ENCODE measurements around the gene PER2.
A peak's percentile ranks its signal among the peaks of the same experiment; 100 is the strongest.

Gene PER2

DNA sequence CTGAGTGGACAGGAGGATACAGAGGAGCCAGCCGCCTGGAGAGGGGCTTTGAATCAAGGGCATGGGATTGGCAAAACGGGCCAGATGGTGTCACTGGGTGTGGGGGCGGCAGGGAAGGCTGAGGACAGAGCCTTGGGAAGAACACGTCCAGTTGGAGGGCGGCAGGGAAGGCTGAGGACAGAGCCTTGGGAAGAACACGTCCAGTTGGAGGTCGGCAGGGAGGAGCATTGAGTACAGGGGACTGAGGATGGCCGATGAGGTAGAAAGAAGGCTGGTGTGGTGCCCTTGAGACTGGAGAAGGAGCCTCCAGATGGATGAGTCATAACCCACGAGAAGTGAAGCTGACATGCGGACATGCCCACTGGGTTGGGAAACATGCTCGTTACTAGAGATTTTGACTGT, 53.1 kb downstream of the PER2 start:
- Histone ChIP-seq H3K9ac (ENCODE audit: low read length) (no peak overlapping the region), H3K36me3 (ENCODE audit: control insufficient read depth, insufficient read depth, low read length) (no peaks in the 10 kb centered on the region), H3K4me3 (ENCODE audit: low read length) (no peak overlapping the region), H3K4me1 (ENCODE audit: control insufficient read depth, insufficient read depth, low read length) (peaks cover 4% of the 10 kb centered on the region), H3K27me3 (ENCODE audit: control insufficient read depth, insufficient read depth, low read length) (no peaks in the 10 kb centered on the region), H3K27ac (ENCODE audit: low read depth, low read length) (no peak overlapping the region)

DNA sequence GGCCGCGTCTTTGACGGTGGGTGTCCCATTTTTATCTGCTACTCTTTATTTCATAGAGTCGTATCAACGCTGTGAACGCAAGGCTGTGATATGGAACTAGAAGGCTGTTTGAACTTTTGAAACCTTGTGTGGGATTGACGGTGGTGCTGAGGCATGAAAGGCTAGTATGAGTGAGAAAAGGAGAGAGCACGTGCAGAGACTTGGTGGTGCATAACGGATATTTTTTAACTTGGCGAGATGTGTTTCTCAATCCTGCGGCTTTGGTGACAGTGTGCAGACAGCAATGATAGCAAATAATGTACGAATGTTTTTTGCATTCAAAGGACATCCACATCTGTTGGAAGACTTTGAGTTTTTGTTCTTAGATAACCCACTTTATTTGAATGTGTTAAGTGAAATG, 54.8 kb downstream of the PER2 start:
- H3K4me1 ChIP-seq (ENCODE audit: control insufficient read depth, insufficient read depth, low read length) = peaks cover 10% of the 10 kb centered on the region
- H3K4me3 ChIP-seq (ENCODE audit: low read length) = no peak overlapping the region
- H3K36me3 ChIP-seq (ENCODE audit: control insufficient read depth, insufficient read depth, low read length) = no peaks in the 10 kb centered on the region
- H3K27ac ChIP-seq (ENCODE audit: low read depth, low read length) = no peak overlapping the region
- H3K27me3 ChIP-seq (ENCODE audit: control insufficient read depth, insufficient read depth, low read length) = no peaks in the 10 kb centered on the region
- H3K9ac ChIP-seq (ENCODE audit: low read length) = no peak overlapping the region

DNA sequence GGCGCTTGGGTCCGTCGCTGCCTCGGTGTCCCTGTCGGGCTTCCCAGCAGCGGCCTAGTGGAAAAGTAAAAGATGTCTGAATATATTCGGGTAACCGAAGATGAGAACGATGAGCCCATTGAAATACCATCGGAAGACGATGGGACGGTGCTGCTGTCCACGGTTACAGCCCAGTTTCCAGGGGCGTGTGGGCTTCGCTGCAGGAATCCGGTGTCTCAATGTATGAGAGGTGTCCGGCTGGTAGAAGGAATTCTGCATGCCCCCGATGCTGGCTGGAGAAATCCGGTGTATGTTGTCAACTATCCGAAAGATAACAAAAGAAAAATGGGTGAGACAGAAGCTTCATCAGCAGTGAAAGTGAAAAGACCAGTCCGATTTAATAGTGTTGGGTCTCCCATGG, 56.6 kb downstream of the PER2 start:
- Histone ChIP-seq H3K4me3 (ENCODE audit: low read length) (peak overlapping the region; percentile 62), H3K4me1 (ENCODE audit: control insufficient read depth, insufficient read depth, low read length) (peaks cover 16% of the 10 kb centered on the region), H3K27ac (ENCODE audit: low read depth, low read length) (no peak overlapping the region), H3K36me3 (ENCODE audit: control insufficient read depth, insufficient read depth, low read length) (no peaks in the 10 kb centered on the region), H3K9ac (ENCODE audit: low read length) (no peak overlapping the region), H3K27me3 (ENCODE audit: control insufficient read depth, insufficient read depth, low read length) (no peaks in the 10 kb centered on the region)

DNA sequence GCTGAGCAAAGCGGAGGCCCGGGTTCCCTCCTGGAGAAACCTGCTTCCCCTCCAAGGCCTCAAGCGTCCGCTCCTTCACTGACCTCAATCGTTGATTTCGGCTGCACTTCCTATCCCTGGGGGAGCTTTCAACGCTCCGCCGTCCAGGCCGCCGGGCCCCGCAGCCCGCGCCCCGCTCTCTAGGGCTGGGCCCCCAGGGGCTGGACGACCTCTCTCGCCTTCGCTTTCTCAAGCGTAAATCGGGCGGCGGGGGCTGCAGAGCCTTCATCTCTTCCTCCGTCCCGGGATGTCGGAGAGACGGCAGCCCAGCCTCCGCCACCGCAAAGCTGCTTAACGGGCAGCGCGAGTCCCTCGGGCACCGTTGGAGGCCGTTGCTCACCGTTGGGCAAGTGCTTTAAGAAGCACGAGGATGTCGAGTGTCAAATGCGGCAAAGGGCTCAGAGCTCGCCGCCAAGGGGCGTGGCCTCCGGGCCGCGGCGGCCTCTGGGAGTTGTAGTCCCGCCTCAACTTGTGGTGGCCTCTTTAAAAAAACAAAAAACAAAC, 57.1 kb downstream of the PER2 start:
- Histone ChIP-seq H3K9ac (ENCODE audit: low read length) (peak overlapping the region; percentile 10), H3K4me3 (ENCODE audit: low read length) (peak overlapping the region; percentile 62), H3K27me3 (ENCODE audit: control insufficient read depth, insufficient read depth, low read length) (no peaks in the 10 kb centered on the region), H3K36me3 (ENCODE audit: control insufficient read depth, insufficient read depth, low read length) (no peaks in the 10 kb centered on the region), H3K27ac (ENCODE audit: low read depth, low read length) (peak overlapping the region; percentile 10), H3K4me1 (ENCODE audit: control insufficient read depth, insufficient read depth, low read length) (peaks cover 16% of the 10 kb centered on the region)

DNA sequence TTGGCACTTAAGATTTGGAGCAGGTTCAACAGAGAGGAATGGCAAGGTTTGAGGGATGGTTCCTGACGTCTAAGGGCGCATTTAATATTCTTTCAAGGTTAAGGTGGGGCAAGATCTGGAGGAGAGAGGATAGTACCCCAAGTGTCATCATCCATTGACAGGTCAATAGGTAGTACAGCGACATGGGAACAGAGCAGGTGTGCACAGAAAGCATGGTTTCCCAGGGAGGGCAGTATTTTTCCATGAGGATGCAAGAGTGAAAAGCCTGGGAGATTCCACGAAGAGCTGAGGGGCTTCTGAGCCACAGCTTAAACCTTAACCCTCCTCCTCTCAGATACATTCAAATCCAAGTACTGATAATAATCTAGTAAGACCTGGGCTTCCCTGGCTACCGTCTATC, 57.7 kb downstream of the PER2 start:
- no peaks in the 10 kb centered on the region for H3K36me3 ChIP-seq (ENCODE audit: control insufficient read depth, insufficient read depth, low read length)
- H3K27ac ChIP-seq (ENCODE audit: low read depth, low read length) = peak overlapping the region; percentile 40
- H3K9ac ChIP-seq (ENCODE audit: low read length) = no peak overlapping the region
- H3K4me1 ChIP-seq (ENCODE audit: control insufficient read depth, insufficient read depth, low read length) = peaks cover 20% of the 10 kb centered on the region
- H3K27me3 ChIP-seq (ENCODE audit: control insufficient read depth, insufficient read depth, low read length) = no peaks in the 10 kb centered on the region
- peak overlapping the region; percentile 34 for H3K4me3 ChIP-seq (ENCODE audit: low read length)

DNA sequence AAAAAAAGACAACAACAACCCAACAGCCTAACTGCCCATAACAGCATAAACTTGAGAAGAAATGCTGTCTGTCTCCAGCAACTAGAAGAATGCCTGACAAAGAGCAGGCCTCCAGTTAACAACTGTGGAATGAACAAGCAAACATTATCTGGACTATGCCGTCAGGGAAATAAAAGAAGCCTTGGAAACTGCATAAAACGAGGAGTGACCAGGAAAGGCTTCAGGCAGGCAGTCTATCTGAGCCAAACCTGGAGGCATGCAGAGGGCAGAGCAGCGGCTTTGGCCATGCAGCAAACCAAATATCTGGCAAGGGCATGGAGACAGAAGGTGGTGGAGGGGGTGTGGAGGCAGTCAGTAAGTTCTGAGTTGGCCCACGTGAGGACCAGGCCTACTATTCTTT, 59.7 kb downstream of the PER2 start:
- no peak overlapping the region for H3K4me3 ChIP-seq (ENCODE audit: low read length)
- H3K9ac ChIP-seq (ENCODE audit: low read length) = no peak overlapping the region
- peak overlapping the region; percentile 79 for H3K27ac ChIP-seq (ENCODE audit: low read depth, low read length)
- H3K36me3 ChIP-seq (ENCODE audit: control insufficient read depth, insufficient read depth, low read length) = no peaks in the 10 kb centered on the region
- no peaks in the 10 kb centered on the region for H3K27me3 ChIP-seq (ENCODE audit: control insufficient read depth, insufficient read depth, low read length)
- peaks cover 24% of the 10 kb centered on the region for H3K4me1 ChIP-seq (ENCODE audit: control insufficient read depth, insufficient read depth, low read length)

DNA sequence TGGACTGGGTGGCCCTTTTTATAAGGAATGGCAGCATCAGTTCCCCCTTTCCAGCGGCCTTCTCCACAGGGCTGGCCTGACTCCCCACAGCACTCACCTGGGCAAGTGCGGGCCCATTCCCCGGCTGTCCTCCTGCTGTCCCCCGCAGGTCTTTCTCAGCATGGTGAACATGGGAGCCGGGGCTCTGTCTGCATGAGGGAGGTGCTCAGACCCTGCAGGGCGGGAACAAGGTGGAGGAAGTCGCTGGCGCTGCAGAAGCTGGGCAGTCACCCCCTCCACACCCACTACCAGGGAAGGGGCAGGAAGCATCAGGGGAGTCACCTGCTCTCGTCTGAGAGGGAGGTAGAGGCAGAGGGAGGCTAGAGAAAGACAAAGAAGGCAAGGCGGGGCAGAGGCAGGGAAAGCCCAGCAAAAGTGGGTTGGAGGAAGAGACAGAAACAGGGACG, 60.8 kb downstream of the PER2 start:
- Histone ChIP-seq H3K4me3 (ENCODE audit: low read length) (no peak overlapping the region), H3K9ac (ENCODE audit: low read length) (no peak overlapping the region), H3K4me1 (ENCODE audit: control insufficient read depth, insufficient read depth, low read length) (peaks cover 24% of the 10 kb centered on the region), H3K27ac (ENCODE audit: low read depth, low read length) (peak overlapping the region; percentile 27), H3K36me3 (ENCODE audit: control insufficient read depth, insufficient read depth, low read length) (no peaks in the 10 kb centered on the region), H3K27me3 (ENCODE audit: control insufficient read depth, insufficient read depth, low read length) (no peaks in the 10 kb centered on the region)

DNA sequence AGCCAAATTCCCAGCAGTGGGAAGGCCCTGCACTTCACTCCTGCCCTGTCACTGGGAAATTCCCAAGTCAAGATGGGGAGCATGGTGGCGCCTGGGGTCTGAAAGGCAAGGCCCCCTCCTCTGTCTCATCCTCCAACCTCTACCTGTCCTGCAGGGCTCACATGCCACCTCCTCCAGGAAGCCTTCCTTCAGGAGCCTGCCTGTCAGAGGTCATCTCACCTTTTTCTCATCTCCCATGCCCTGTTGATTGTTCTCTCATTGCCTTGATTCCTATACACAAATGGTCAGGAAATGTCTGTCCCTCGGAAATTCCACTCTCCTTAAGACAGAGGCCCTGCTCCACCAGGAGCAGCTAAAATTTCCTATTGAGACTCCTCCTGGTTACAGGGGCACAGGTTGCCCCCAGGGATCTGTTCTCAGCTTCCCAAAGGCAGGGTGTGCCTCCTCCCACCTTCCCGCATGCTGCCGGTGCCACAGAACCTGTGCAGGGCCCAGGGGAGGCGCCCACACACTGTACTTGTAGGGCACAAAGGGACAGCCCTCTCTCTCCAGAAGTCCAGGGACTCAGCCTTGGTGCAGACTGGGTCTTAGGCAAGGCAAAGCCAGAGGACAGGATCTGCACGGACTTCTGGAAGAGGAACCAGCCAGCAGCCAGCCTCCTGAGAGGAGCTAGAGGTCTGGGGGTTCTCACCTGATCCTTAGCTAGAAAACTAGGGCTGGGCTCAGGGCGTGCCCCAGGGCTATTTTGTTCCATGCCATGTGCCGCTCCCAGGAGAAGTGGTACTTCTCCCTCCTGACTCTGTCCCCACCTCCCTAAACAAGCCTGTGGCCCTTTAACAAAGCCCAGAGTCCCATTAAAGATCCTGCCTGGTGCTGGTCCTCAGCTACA, 61.5 kb downstream of the PER2 start:
- Histone ChIP-seq H3K27me3 (ENCODE audit: control insufficient read depth, insufficient read depth, low read length) (no peaks in the 10 kb centered on the region), H3K9ac (ENCODE audit: low read length) (no peak overlapping the region), H3K27ac (ENCODE audit: low read depth, low read length) (peak overlapping the region; percentile 48), H3K36me3 (ENCODE audit: control insufficient read depth, insufficient read depth, low read length) (no peaks in the 10 kb centered on the region), H3K4me3 (ENCODE audit: low read length) (no peak overlapping the region), H3K4me1 (ENCODE audit: control insufficient read depth, insufficient read depth, low read length) (peaks cover 23% of the 10 kb centered on the region)

DNA sequence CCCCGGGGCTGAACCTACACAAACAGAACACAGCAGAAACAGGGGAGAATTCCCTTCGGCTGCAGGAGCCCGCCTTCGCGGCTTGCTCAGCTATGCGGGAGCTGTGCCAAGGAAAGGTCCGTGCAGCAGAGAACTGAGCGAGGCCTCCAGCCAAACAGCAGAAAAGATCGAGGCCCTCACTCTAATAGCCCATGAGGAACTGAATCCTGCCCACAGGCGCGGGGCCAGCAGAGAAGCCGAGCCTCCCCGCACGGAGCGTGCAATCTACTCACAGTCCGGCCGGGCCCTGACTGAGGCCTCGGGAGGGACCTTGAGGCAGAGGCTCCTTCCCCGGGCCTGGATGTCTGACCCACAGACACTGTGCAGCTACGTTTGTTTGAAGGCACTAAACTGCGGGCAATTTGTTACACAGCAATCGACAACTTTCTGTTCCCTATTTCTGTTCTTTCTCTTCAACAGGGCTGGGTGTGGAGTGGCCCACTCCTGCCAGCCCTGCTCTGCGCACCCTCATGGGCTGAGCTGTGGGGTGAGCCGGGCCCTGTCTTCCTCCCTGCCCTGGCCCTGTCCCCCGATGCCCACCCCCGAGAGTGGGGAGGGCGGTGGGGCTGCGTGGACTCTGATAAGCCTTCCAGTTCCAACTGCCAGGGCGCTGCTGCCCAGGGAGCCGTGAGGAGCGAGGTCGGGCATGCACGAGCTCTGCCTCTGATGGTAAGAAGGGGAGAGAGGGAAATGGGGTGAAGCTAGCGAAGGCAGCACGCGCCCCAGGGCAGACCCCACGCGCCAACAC, 62.3 kb downstream of the PER2 start:
- H3K36me3 ChIP-seq (ENCODE audit: control insufficient read depth, insufficient read depth, low read length) = no peaks in the 10 kb centered on the region
- peak overlapping the region; percentile 48 for H3K27ac ChIP-seq (ENCODE audit: low read depth, low read length)
- no peaks in the 10 kb centered on the region for H3K27me3 ChIP-seq (ENCODE audit: control insufficient read depth, insufficient read depth, low read length)
- peaks cover 20% of the 10 kb centered on the region for H3K4me1 ChIP-seq (ENCODE audit: control insufficient read depth, insufficient read depth, low read length)
- H3K9ac ChIP-seq (ENCODE audit: low read length) = no peak overlapping the region
- H3K4me3 ChIP-seq (ENCODE audit: low read length) = no peak overlapping the region

DNA sequence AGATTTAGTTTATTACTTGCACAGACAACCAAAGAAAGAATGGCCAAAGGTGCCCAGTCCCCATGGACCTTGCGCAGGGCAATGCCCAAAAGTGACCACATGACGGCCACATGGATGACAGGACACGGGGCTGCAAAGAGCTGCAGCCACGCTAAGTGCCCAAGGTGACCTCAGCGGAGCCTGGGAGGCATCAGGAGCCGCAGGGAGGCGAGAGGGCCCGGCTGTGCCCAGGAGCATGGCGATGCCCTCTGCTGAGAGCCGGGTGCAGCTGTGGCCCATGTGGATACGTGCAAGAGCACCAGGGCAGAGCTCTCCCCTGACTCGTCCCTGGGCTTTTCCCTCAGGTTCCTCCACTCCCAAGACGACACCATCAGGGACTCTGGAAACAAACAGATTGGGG, 63.3 kb downstream of the PER2 start:
- no peaks in the 10 kb centered on the region for H3K36me3 ChIP-seq (ENCODE audit: control insufficient read depth, insufficient read depth, low read length)
- no peaks in the 10 kb centered on the region for H3K27me3 ChIP-seq (ENCODE audit: control insufficient read depth, insufficient read depth, low read length)
- no peak overlapping the region for H3K9ac ChIP-seq (ENCODE audit: low read length)
- peak overlapping the region; percentile 16 for H3K27ac ChIP-seq (ENCODE audit: low read depth, low read length)
- H3K4me3 ChIP-seq (ENCODE audit: low read length) = no peak overlapping the region
- H3K4me1 ChIP-seq (ENCODE audit: control insufficient read depth, insufficient read depth, low read length) = peaks cover 20% of the 10 kb centered on the region

DNA sequence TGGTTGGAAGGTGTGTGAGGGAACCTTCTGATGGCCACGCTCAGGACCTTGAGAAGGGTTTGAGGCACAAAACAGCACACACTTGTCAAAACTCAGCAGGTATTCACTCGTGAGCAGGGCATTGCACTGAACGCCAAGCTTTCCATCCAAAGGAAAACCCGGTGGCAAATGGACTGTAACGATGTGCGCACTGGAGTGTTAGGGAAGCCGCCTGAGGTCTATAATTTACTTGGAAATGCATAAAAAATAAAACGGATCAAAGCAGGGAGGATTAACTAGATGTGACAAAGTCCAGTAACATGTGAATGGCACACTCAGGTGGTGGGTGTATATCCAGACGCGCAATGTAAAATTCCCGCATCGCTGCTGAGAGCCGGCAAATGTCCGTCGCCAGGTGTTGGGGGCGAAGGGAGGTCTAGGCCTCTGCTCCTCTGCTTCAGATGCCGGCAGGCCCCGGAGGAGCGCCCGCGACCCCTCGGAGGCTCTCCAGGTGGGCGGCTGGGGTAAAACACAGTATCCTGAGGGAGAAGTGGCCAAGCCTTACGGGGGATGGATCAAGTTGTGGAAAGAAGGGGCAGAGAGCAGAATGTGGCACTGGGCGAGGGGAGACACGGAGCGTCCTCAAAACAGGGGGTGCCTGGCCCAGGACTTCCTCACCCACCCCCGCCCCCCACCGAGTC, 63.9 kb downstream of the PER2 start:
- Histone ChIP-seq H3K4me1 (ENCODE audit: control insufficient read depth, insufficient read depth, low read length) (peaks cover 20% of the 10 kb centered on the region), H3K27me3 (ENCODE audit: control insufficient read depth, insufficient read depth, low read length) (no peaks in the 10 kb centered on the region), H3K9ac (ENCODE audit: low read length) (no peak overlapping the region), H3K27ac (ENCODE audit: low read depth, low read length) (no peak overlapping the region), H3K4me3 (ENCODE audit: low read length) (no peak overlapping the region), H3K36me3 (ENCODE audit: control insufficient read depth, insufficient read depth, low read length) (no peaks in the 10 kb centered on the region)

DNA sequence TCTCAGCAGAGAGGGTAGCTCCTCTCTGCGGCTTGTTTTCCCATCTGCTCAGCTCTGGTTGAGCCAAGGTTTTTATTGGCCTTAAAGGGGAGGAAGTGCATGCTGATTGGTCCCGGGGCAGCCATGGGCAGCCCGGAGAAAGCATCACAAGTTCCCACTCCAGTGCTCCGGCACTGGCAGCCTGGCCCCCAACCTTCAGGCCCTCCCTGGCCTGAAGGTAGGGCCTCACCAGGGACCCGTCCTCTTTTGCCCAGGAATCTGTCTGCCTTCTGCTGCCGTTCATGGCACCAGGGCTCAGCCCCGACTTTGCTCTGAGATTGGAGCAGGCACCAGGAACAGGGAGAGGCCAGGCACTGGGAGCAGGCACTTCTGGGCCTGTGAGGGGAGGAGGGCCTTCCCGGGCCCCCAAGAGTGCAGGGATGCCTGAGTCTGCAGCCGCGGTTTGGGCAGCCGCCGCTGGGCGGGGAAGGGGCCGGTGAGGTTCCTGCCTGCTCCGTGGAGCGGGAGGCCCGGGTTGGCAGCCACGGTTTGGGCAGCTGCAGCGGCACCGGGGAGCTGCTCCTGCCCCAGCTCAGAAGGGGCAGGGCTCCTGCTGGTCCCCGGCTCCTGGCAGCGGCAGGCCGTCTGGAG, 67.4 kb downstream of the PER2 start:
- no peak overlapping the region for H3K9ac ChIP-seq (ENCODE audit: low read length)
- H3K4me3 ChIP-seq (ENCODE audit: low read length) = no peak overlapping the region
- H3K4me1 ChIP-seq (ENCODE audit: control insufficient read depth, insufficient read depth, low read length) = peaks cover 7% of the 10 kb centered on the region
- no peaks in the 10 kb centered on the region for H3K27me3 ChIP-seq (ENCODE audit: control insufficient read depth, insufficient read depth, low read length)
- peak overlapping the region; percentile 77 for H3K27ac ChIP-seq (ENCODE audit: low read depth, low read length)
- H3K36me3 ChIP-seq (ENCODE audit: control insufficient read depth, insufficient read depth, low read length) = no peaks in the 10 kb centered on the region
